GM23248 (cell line): ENCODE measurements around the gene TBC1D22A. TPM values are rescaled to one million over a fixed set of nuclear protein-coding genes. Genes with fewer than 3 reads are reported as not detected.

Source experiments
- DNase-seq: peaks from one replicate; pipeline ENCODE4 v3.0.0-alpha.2; 2015
- H2AFZ ChIP-seq: fragments of 200-600 bp; sonication (generic); 2 replicates; pipeline ENCODE4 v1.6.1; 2016; ENCODE audit warnings: antibody characterized with exemption
- H3F3A ChIP-seq: fragments of 200-600 bp; sonication (generic); 2 replicates; pipeline ENCODE4 v1.6.1; 2016; ENCODE audit warnings: mild to moderate bottlenecking, antibody characterized with exemption, mixed run types; ENCODE audit not compliant: insufficient read depth
- H3K27ac ChIP-seq: fragments of 200-600 bp; sonication (generic); 2 replicates; pipeline ENCODE4 v1.5.1; 2016; ENCODE audit warnings: mild to moderate bottlenecking
- H3K27me3 ChIP-seq: fragments of 200-600 bp; sonication (generic); replicated peaks from 2 replicates; pipeline ENCODE4 v1.6.1; 2016; ENCODE audit warnings: mild to moderate bottlenecking; ENCODE audit not compliant: insufficient read depth
- H3K36me3 ChIP-seq: fragments of 200-600 bp; sonication (generic); 2 replicates; pipeline ENCODE4 v1.6.1; 2016; ENCODE audit warnings: low read depth, mild to moderate bottlenecking
- H3K4me1 ChIP-seq: fragments of 200-600 bp; sonication (generic); 2 replicates; pipeline ENCODE4 v1.6.1; 2016; ENCODE audit warnings: mild to moderate bottlenecking; ENCODE audit not compliant: insufficient read depth
- H3K4me2 ChIP-seq: fragments of 200-600 bp; sonication (generic); one replicate; pipeline ENCODE4 v1.6.1; 2016; ENCODE audit warnings: mild to moderate bottlenecking; ENCODE audit not compliant: unreplicated experiment
- H3K4me3 ChIP-seq: fragments of 200-600 bp; sonication (generic); 2 replicates; pipeline ENCODE4 v1.5.1; 2016; ENCODE audit warnings: mild to moderate bottlenecking
- H3K79me2 ChIP-seq: fragments of 200-600 bp; sonication (generic); 2 replicates; pipeline ENCODE4 v1.6.1; 2016; ENCODE audit warnings: mild to moderate bottlenecking; ENCODE audit not compliant: insufficient read depth
- H3K9ac ChIP-seq: fragments of 200-600 bp; sonication (generic); 2 replicates; pipeline ENCODE4 v1.6.1; 2016; ENCODE audit warnings: mild to moderate bottlenecking
- H3K9me2 ChIP-seq: fragments of 200-600 bp; sonication (generic); 2 replicates; pipeline ENCODE4 v1.6.1; 2016; ENCODE audit warnings: mixed run types, mild to moderate bottlenecking, moderate library complexity; ENCODE audit not compliant: insufficient read depth
- H3K9me3 ChIP-seq: fragments of 200-600 bp; sonication (generic); one replicate; pipeline ENCODE4 v1.6.1; 2017; ENCODE audit warnings: low read depth
- H4K20me1 ChIP-seq: fragments of 200-600 bp; sonication (generic); 2 replicates; pipeline ENCODE4 v1.6.0; 2016; ENCODE audit not compliant: insufficient read depth
- EZH2 ChIP-seq: fragments of 200-600 bp; sonication (generic); IDR thresholded peaks from 2 replicates; pipeline ENCODE4 v1.6.1; 2018; ENCODE audit warnings: antibody characterized with exemption, mild to moderate bottlenecking; ENCODE audit not compliant: insufficient read depth, poor library complexity, severe bottlenecking
- EZH2phosphoT487 ChIP-seq: fragments of 200-600 bp; sonication (generic); IDR thresholded peaks from 2 replicates; pipeline ENCODE4 v1.6.1; 2018; ENCODE audit warnings: antibody characterized with exemption, moderate library complexity, mild to moderate bottlenecking, low read depth; ENCODE audit not compliant: insufficient read depth
- WGBS, 2 experiments: methylation state at CpG; one replicate each; pipeline ENCODE4 v1.1.6; 2015 to 2017; ENCODE audit warnings: low lambda C conversion rate in 2 of 2, low coverage in 1 of 2; ENCODE audit errors: missing lambda C conversion rate in 2 of 2; 5-methylcytosine and 5-hydroxymethylcytosine counted together
- in situ Hi-C: fragments of 300-500 bp; cut with MboI; formaldehyde crosslinking; loops from 2 replicates; pipeline ENCODE4 v1.15.0; 2020
- polyA plus RNA-seq: library from polyadenylated mRNA; unstranded; fragments of >200 nt; fragmentation: Nextera tagmentation; extraction: Ambion mirVana; gene quantifications from 2 replicates; pipeline ENCODE4 v1.2.1, GENCODE V29; 2016
- total RNA-seq: library from RNA; depleted of rRNA; stranded (reverse); fragments of >200 nt; shearing (Covaris generic); gene quantifications from 2 replicates; pipeline ENCODE4 v1.2.3, GENCODE V29; 2014

Gene TBC1D22A
- total and polyA plus RNA-seq, 2 experiments from 2014 or later: 12.3 to 16.9 TPM

DNA sequence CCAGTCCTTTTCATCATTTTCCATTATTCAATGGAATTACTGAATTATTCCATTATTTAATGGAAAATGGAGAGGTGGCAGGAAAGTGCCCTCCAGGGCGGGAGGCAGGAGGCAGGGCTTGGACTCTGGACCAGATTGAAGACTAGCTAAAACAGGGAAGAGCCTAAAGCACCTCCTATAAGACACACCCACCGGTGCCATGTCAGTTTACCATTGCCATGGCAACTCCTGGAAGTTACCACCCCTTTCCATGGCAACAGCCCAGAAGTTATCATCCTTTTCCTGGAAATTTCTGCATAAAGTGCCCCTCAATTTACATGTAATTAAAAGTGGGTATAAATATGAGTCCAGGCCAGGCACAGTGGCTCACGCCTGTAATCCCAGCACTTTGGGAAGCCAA is 443.7 kb downstream of the TBC1D22A start:
- DNase-seq: no peak
- no peak overlapping the region for H3K4me3 ChIP-seq
- H4K20me1 ChIP-seq: no peaks in the 10 kb centered on the region
- H3K9me2 ChIP-seq: no peaks in the 10 kb centered on the region
- H2AFZ ChIP-seq: no peak overlapping the region
- in situ Hi-C loops: no loop called here
- H3K9ac ChIP-seq: no peak overlapping the region
- WGBS, 2 experiments: 62 to 84% methylated on average over 3 of the region's 3 CpGs
- no peaks in the 10 kb centered on the region for H3K36me3 ChIP-seq
- no peak overlapping the region for H3K4me2 ChIP-seq
- H3K79me2 ChIP-seq: no peaks in the 10 kb centered on the region
- H3K9me3 ChIP-seq: no peaks in the 10 kb centered on the region
- H3K27ac ChIP-seq: no peak overlapping the region
- H3K4me1 ChIP-seq: no peaks in the 10 kb centered on the region
- no peaks in the 10 kb centered on the region for H3K27me3 ChIP-seq
- H3F3A ChIP-seq: no peaks in the 10 kb centered on the region
- TF ChIP-seq EZH2 (no peak), EZH2phosphoT487 (no peak)

DNA sequence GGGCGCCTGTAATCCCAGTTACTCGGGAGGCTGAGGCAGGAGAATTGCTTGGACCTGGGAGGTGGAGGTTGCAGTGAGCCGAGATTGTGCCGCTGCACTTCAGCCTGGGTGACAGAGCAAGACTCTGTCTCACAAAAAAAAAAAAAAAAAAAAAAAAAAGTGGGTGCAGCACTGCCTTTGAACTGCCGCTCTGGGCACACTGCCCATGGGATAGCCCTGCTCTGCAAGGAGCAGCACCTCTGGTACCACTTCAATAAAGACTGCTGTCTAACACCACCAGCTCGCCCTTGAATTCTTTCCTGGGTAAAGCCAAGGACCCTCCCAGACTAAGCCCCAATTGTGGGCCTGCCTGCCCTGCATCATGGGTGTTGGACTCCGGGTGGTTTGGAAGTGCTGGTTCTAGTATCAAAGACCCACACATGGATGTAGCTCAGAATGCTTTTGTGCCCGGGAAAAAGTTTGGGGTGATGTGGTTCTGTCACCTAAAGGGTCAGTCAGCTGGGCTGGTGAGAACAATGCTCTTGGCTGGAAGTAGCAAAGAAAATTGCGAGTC is 444.3 kb downstream of the TBC1D22A start:
- no peaks in the 10 kb centered on the region for H3K9me3 ChIP-seq
- H3K27ac ChIP-seq: no peak overlapping the region
- H3K79me2 ChIP-seq: no peaks in the 10 kb centered on the region
- H3K9ac ChIP-seq: no peak overlapping the region
- no peaks in the 10 kb centered on the region for H4K20me1 ChIP-seq
- no peak for TF ChIP-seq EZH2
- TF ChIP-seq EZH2phosphoT487: no peak
- 44 to 45% methylated on average over 9 of the region's 9 CpGs for WGBS, 2 experiments
- no peaks in the 10 kb centered on the region for H3K36me3 ChIP-seq
- no peak overlapping the region for H2AFZ ChIP-seq
- no peak for DNase-seq
- no peak overlapping the region for H3K4me2 ChIP-seq
- H3K27me3 ChIP-seq: no peaks in the 10 kb centered on the region
- H3K4me1 ChIP-seq: no peaks in the 10 kb centered on the region
- in situ Hi-C loops: no loop called here
- no peaks in the 10 kb centered on the region for H3K9me2 ChIP-seq
- no peak overlapping the region for H3K4me3 ChIP-seq
- no peaks in the 10 kb centered on the region for H3F3A ChIP-seq

DNA sequence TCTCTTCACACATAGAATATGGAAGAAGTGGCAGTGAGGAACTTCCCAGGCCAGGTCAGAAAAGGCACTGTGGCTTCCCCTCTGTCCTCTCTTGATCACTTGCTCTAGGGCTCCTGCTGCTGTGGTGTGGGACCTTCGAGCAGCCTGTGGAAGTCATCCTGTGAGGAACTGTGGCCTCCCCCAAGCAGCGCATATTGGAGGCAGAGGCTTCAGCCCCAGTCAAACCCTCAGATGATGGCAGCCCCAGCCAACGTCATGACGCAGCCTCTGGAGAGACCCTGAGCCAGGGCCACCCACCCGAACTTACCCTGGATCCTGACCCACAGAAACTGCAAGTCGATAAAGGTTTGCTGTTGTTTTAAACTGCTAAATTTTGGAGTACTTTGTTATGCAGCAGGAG is 444.9 kb downstream of the TBC1D22A start:
- no peak overlapping the region for H3K4me2 ChIP-seq
- no peaks in the 10 kb centered on the region for H3K9me3 ChIP-seq
- H3K4me3 ChIP-seq: no peak overlapping the region
- no peaks in the 10 kb centered on the region for H3K4me1 ChIP-seq
- H2AFZ ChIP-seq: no peak overlapping the region
- no peaks in the 10 kb centered on the region for H3K36me3 ChIP-seq
- 72 to 82% methylated on average over 6 of the region's 6 CpGs for WGBS, 2 experiments
- H3K27me3 ChIP-seq: no peaks in the 10 kb centered on the region
- TF ChIP-seq EZH2phosphoT487: no peak
- TF ChIP-seq EZH2: no peak
- H4K20me1 ChIP-seq: no peaks in the 10 kb centered on the region
- H3K27ac ChIP-seq: no peak overlapping the region
- no peak overlapping the region for H3K9ac ChIP-seq
- DNase-seq: no peak
- H3K9me2 ChIP-seq: no peaks in the 10 kb centered on the region
- in situ Hi-C loops: no loop called here
- H3F3A ChIP-seq: no peaks in the 10 kb centered on the region
- H3K79me2 ChIP-seq: no peaks in the 10 kb centered on the region

GRCh38 chr22:47207846-47208554 is 445.6 kb downstream of the TBC1D22A start:
- H3K9me2 ChIP-seq: no peaks in the 10 kb centered on the region
- no peaks in the 10 kb centered on the region for H3K9me3 ChIP-seq
- DNase-seq: no peak
- no peak overlapping the region for H2AFZ ChIP-seq
- in situ Hi-C loops: no loop called here
- H3F3A ChIP-seq: no peaks in the 10 kb centered on the region
- no peaks in the 10 kb centered on the region for H3K27me3 ChIP-seq
- H3K4me3 ChIP-seq: no peak overlapping the region
- TF ChIP-seq EZH2: no peak
- no peak overlapping the region for H3K9ac ChIP-seq
- H3K36me3 ChIP-seq: no peaks in the 10 kb centered on the region
- 56 to 69% methylated on average over 12 of the region's 12 CpGs for WGBS, 2 experiments
- H3K79me2 ChIP-seq: no peaks in the 10 kb centered on the region
- no peak overlapping the region for H3K27ac ChIP-seq
- no peaks in the 10 kb centered on the region for H3K4me1 ChIP-seq
- no peak overlapping the region for H3K4me2 ChIP-seq
- H4K20me1 ChIP-seq: no peaks in the 10 kb centered on the region
